WTC11 (cell line): ENCODE measurements around the gene TAMALIN. TPM values are rescaled to one million over a fixed set of nuclear protein-coding genes. Genes with fewer than 3 reads are reported as not detected.

ENCODE experiments used
- ATAC-seq: fragments of 200-7000 bp; cut with Tn5 transposase; 2 replicates; pipeline ENCODE4 v1.10.0; 2021; ENCODE audit warnings: mild to moderate bottlenecking, moderate library complexity
- CTCF ChIA-PET: fragments of 300-600 bp; sonication (Branson Sonifier 250); formaldehyde crosslinking; loops from one replicate; lab custom pipeline; 2021; ENCODE audit warnings: antibody characterized with exemption; lab: Charles Lee
- POLR2A ChIA-PET: fragments of 350-600 bp; sonication (Branson Sonifier 250); formaldehyde crosslinking; loops from one replicate; lab custom pipeline; 2021; ENCODE audit warnings: antibody characterized with exemption; lab: Charles Lee
- DNase-seq: peaks from one replicate; pipeline ENCODE4 v3.0.0; 2021; ENCODE audit warnings: low spot score
- H3K27ac Mint-ChIP-seq: 2 replicates; pipeline ENCODE4 v1.8.0; 2021; ENCODE audit warnings: mixed read lengths
- H3K27me3 Mint-ChIP-seq: 2 replicates; pipeline ENCODE4 v1.8.0; 2021; ENCODE audit warnings: low read depth, mild to moderate bottlenecking, moderate library complexity, mixed read lengths
- H3K36me3 Mint-ChIP-seq: 2 replicates; pipeline ENCODE4 v1.8.0; 2021; ENCODE audit warnings: mixed read lengths
- H3K4me1 Mint-ChIP-seq: 2 replicates; pipeline ENCODE4 v1.8.0; 2022; ENCODE audit warnings: mixed read lengths
- H3K4me3 Mint-ChIP-seq: 2 replicates; pipeline ENCODE4 v1.8.0; 2021; ENCODE audit warnings: mild to moderate bottlenecking, moderate library complexity, mixed read lengths
- H3K9me3 Mint-ChIP-seq: 2 replicates; pipeline ENCODE4 v1.8.0; 2021; ENCODE audit warnings: mixed read lengths
- ATF1 ChIP-seq: sonication (generic); formaldehyde crosslinking; IDR thresholded peaks from 2 replicates; pipeline ENCODE4 v1.8.1; 2023; ENCODE audit warnings: mild to moderate bottlenecking, moderate library complexity, missing genetic modification reagents
- CTCF ChIP-seq: fragments of 200-600 bp; IDR thresholded peaks from 2 replicates; pipeline ENCODE4 v1.8.0; 2022; ENCODE audit warnings: antibody characterized with exemption
- FOXK1 ChIP-seq: sonication (generic); formaldehyde crosslinking; IDR thresholded peaks from 2 replicates; pipeline ENCODE4 v1.8.0; 2022; ENCODE audit warnings: mild to moderate bottlenecking, moderate library complexity, missing genetic modification reagents
- GABPB1 ChIP-seq: sonication (generic); formaldehyde crosslinking; IDR thresholded peaks from 2 replicates; pipeline ENCODE4 v1.8.1; 2023; ENCODE audit warnings: mild to moderate bottlenecking, missing genetic modification reagents
- HMGXB4 ChIP-seq: sonication (generic); formaldehyde crosslinking; IDR thresholded peaks from 2 replicates; pipeline ENCODE4 v1.8.1; 2023; ENCODE audit warnings: mild to moderate bottlenecking, moderate library complexity, missing genetic modification reagents
- IRF2 ChIP-seq: sonication (generic); formaldehyde crosslinking; IDR thresholded peaks from 2 replicates; pipeline ENCODE4 v1.8.0; 2022; ENCODE audit warnings: low read depth, missing genetic modification reagents, borderline replicate concordance
- JAZF1 ChIP-seq: fragments of 250-450 bp; sonication (Bioruptor Pico); IDR thresholded peaks from 2 replicates; pipeline ENCODE4 v1.9.0; 2021; ENCODE audit warnings: moderate library complexity, mild to moderate bottlenecking, inconsistent platforms
- KAT7 ChIP-seq: sonication (generic); formaldehyde crosslinking; IDR thresholded peaks from 2 replicates; pipeline ENCODE4 v1.8.1; 2023; ENCODE audit warnings: missing genetic modification reagents, mild to moderate bottlenecking, borderline replicate concordance
- MXD4 ChIP-seq: fragments of 250-450 bp; sonication (Bioruptor Pico); IDR thresholded peaks from 2 replicates; pipeline ENCODE4 v1.8.0; 2021; ENCODE audit warnings: mild to moderate bottlenecking, moderate library complexity, borderline replicate concordance
- MYBL2 ChIP-seq: sonication (generic); formaldehyde crosslinking; IDR thresholded peaks from 2 replicates; pipeline ENCODE4 v1.8.1; 2023; ENCODE audit warnings: mild to moderate bottlenecking, moderate library complexity, missing genetic modification reagents
- NFE2L1 ChIP-seq: sonication (generic); formaldehyde crosslinking; IDR thresholded peaks from 2 replicates; pipeline ENCODE4 v1.8.1; 2023; ENCODE audit warnings: missing genetic modification reagents
- NR2C2 ChIP-seq: sonication (generic); formaldehyde crosslinking; IDR thresholded peaks from 2 replicates; pipeline ENCODE4 v1.8.0; 2022; ENCODE audit warnings: mild to moderate bottlenecking, missing genetic modification reagents
- RELA ChIP-seq: sonication (generic); formaldehyde crosslinking; IDR thresholded peaks from 2 replicates; pipeline ENCODE4 v1.8.1; 2022; ENCODE audit warnings: missing genetic modification reagents, mild to moderate bottlenecking, borderline replicate concordance
- USF1 ChIP-seq: sonication (generic); formaldehyde crosslinking; IDR thresholded peaks from 2 replicates; pipeline ENCODE4 v1.8.0; 2022; ENCODE audit warnings: mild to moderate bottlenecking, missing genetic modification reagents
- ZBTB21 ChIP-seq: sonication (generic); formaldehyde crosslinking; IDR thresholded peaks from 2 replicates; pipeline ENCODE4 v1.8.1; 2023; ENCODE audit warnings: mild to moderate bottlenecking, missing genetic modification reagents, borderline replicate concordance
- ZNF121 ChIP-seq: sonication (generic); formaldehyde crosslinking; IDR thresholded peaks from 2 replicates; pipeline ENCODE4 v1.8.0; 2023; ENCODE audit warnings: missing genetic modification reagents
- ZNF138 ChIP-seq: sonication (generic); formaldehyde crosslinking; conservative IDR thresholded peaks from 2 replicates; pipeline ENCODE4 v1.8.1; 2022; ENCODE audit warnings: mild to moderate bottlenecking, moderate library complexity, missing genetic modification reagents
- ZNF263 ChIP-seq: sonication (generic); formaldehyde crosslinking; IDR thresholded peaks from 2 replicates; pipeline ENCODE4 v1.8.1; 2022; ENCODE audit warnings: low read depth, mild to moderate bottlenecking, moderate library complexity, missing genetic modification reagents
- ZNF281 ChIP-seq: sonication (generic); formaldehyde crosslinking; IDR thresholded peaks from 2 replicates; pipeline ENCODE4 v1.8.0; 2023; ENCODE audit warnings: mild to moderate bottlenecking, missing genetic modification reagents
- total RNA-seq: library from RNA; stranded (reverse); gene quantifications from 3 replicates; pipeline ENCODE4 v1.2.3, GENCODE V29; 2021
- TF ChIP-seq, protein P1 (sequence below): sonication (generic); formaldehyde crosslinking; conservative IDR thresholded peaks from 2 replicates; pipeline ENCODE4 v1.8.1; 2022; ENCODE audit warnings: mild to moderate bottlenecking, missing genetic modification reagents
- TF ChIP-seq, protein P2 (sequence below): fragments of 250-450 bp; sonication (Bioruptor Pico); IDR thresholded peaks from 2 replicates; pipeline ENCODE4 v1.9.0; 2021; ENCODE audit warnings: moderate library complexity, mild to moderate bottlenecking, inconsistent platforms, borderline replicate concordance
- TF ChIP-seq, protein P3 (sequence below): sonication (generic); formaldehyde crosslinking; IDR thresholded peaks from 2 replicates; pipeline ENCODE4 v1.8.1; 2023; ENCODE audit warnings: mild to moderate bottlenecking, missing genetic modification reagents

TAMALIN gene
- total RNA-seq, 1 experiment from 2014 or later, result 6.1 TPM

- Mint-ChIP-seq H3K27ac (no peak overlapping the region), H3K4me3 (no peak overlapping the region), H3K27me3 (peaks cover 6% of the 10 kb centered on the region), H3K36me3 (0 out of 2 replicates have a peak, but pooled peaks cover 3% of the 10 kb centered on the region), H3K9me3 (no peaks in the 10 kb centered on the region), H3K4me1 (no peaks in the 10 kb centered on the region)
- ChIA-PET POLR2A (no interaction called here), CTCF (interaction anchor here (1.1 to 7.2 kb wide), 9 partner anchors 11 to 217 kb away, joined by 3 to 78 read pairs (median 4); partner anchors contain the start of gene NR4A1)
- ATAC-seq (no peak), DNase-seq (no peak)
- no peak for TF ChIP-seq NR2C2 (CRISPR knock-in tag)
- TF ChIP-seq HMGXB4, result no peak
- no peak for TF ChIP-seq ATF1 (CRISPR knock-in tag)
- TF ChIP-seq, protein P1, sequence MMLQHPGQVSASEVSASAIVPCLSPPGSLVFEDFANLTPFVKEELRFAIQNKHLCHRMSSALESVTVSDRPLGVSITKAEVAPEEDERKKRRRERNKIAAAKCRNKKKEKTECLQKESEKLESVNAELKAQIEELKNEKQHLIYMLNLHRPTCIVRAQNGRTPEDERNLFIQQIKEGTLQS, result no peak
Measured at GRCh38 chr12:52062167-52063081, 55.7 kb downstream of the TAMALIN start.

DNA sequence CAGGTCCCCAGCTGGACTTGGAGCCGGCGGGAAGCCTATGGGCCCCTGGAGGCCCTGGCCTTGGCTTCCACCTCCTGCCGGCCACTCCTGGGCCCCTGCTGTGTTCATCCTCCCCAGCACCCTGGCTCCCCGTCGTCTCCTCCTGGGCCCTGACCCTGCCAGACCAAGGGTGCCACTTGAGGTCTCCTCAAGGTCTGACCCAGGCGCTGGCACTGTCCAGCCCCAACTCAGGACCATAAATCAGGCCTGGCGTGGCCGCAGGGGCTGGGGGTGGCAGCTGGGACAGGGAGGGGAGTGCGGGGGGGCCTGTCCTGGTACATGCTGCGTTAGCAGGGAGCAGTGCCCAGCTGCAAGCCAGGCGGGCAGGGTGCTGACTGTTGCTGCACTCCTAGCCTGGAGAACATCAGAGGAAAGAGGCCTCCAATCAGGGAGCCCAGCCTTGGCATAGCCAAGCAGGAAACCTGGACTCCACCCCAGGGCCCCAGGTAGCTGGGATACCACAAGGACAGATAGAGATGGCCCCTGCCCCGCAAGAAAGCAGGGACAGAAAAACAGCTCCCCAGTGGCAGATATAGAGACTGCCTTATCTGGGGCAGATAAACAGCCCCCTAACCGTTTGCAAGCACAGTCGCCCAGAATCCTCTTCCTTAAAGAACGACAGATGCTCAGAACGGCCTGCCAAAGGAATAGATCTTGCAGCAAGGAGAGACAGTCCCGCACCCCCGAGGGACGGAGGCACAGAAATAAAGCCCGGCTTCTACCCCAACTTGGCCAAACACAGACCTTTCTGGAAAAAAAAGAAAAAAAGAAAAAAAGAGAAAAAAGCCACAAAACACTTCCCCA, 56.6 kb downstream of the TAMALIN start:
- POLR2A ChIA-PET, result no interaction called here
- TF ChIP-seq ZNF263 (no peak), NFE2L1 (CRISPR knock-in tag) (no peak), MYBL2 (CRISPR knock-in tag) (no peak), ZBTB21 (no peak), ZNF121 (CRISPR knock-in tag) (no peak), FOXK1 (CRISPR knock-in tag) (no peak), ZNF138 (CRISPR knock-in tag) (no peak), MXD4 (no peak), IRF2 (no peak), USF1 (no peak), JAZF1 (CRISPR knock-in tag) (no peak), ZNF281 (CRISPR knock-in tag) (no peak), CTCF (no peak), KAT7 (CRISPR knock-in tag) (no peak), RELA (CRISPR knock-in tag) (no peak), GABPB1 (CRISPR knock-in tag) (no peak)
- TF ChIP-seq, protein P2, sequence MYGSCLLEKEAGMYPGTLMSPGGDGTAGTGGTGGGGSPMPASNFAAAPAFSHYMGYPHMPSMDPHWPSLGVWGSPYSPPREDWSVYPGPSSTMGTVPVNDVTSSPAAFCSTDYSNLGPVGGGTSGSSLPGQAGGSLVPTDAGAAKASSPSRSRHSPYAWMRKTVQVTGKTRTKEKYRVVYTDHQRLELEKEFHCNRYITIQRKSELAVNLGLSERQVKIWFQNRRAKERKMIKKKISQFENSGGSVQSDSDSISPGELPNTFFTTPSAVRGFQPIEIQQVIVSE, result no peak
- TF ChIP-seq, protein P3, sequence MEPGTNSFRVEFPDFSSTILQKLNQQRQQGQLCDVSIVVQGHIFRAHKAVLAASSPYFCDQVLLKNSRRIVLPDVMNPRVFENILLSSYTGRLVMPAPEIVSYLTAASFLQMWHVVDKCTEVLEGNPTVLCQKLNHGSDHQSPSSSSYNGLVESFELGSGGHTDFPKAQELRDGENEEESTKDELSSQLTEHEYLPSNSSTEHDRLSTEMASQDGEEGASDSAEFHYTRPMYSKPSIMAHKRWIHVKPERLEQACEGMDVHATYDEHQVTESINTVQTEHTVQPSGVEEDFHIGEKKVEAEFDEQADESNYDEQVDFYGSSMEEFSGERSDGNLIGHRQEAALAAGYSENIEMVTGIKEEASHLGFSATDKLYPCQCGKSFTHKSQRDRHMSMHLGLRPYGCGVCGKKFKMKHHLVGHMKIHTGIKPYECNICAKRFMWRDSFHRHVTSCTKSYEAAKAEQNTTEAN (CRISPR knock-in tag), result no peak
- TF ChIP-seq, all 79 proteins: peak for 0
- DNase-seq, result no peak
- no peak overlapping the region for H3K4me3 Mint-ChIP-seq
- CTCF ChIA-PET, result interaction anchor here (0.6 to 7.2 kb wide), 11 partner anchors 12 to 815 kb away, joined by 3 to 78 read pairs (median 4); partner anchors contain the start of gene NR4A1
- H3K27ac Mint-ChIP-seq, result 0 out of 2 replicates have a peak overlapping the region, but pooled peaks have one; percentile 27
- H3K4me1 Mint-ChIP-seq, result no peaks in the 10 kb centered on the region
- no peaks in the 10 kb centered on the region for H3K9me3 Mint-ChIP-seq
- 0 out of 2 replicates have a peak, but pooled peaks cover 3% of the 10 kb centered on the region for H3K36me3 Mint-ChIP-seq
- peaks cover 6% of the 10 kb centered on the region for H3K27me3 Mint-ChIP-seq
- no peak for ATAC-seq
